GM19239 (cell line): ENCODE results near the gene ERCC6.

Experiments
- DNase-seq: peaks from one replicate; pipeline ENCODE4 v3.0.0; 2011; ENCODE audit warnings: low spot score; ENCODE audit not compliant: insufficient read length
- FAIRE-seq: peaks from 2 replicates; lab custom pipeline; 2011; peaks lifted over from hg19 to GRCh38; lab: Jason Lieb, UNC

Gene ERCC6

GRCh38 chr10:49550563-49550962, 11.6 kb upstream of the ERCC6 start:
- DNase-seq (no peak), FAIRE-seq (no peak)

DNA sequence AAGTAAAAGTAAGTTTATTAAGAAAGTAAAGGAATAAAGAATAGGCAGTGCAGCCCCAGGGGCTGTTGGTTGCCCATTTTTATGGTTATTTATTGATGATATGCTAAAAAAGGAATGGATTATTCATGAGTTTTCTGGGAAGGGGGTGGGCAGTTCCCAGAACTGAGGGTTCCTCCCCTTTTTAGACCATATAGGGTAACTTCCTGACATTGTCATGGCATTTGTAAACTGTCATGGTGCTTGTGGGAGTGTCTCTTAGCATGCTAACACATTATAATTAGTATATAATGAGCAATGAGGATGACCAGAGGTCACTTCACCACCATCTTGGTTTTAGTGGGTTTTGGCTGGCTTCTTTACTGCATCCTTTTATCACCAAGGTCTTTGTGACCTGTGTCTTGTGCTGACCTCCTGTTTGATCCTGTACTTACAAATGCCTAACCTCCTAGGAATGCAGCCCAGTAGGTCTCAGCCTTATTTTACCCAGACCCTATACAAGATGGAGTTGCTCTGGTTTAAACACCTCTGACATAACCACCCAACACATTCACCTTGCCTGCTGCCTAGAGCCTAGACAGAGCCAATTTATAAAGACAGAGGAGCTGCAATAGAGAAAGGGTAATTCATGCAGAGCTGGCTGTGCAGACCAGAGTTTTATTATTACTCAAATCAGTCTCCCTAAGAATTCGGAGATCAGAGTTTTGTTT, 10.9 kb upstream of the ERCC6 start:
- DNase-seq = no peak
- no peak for FAIRE-seq

DNA sequence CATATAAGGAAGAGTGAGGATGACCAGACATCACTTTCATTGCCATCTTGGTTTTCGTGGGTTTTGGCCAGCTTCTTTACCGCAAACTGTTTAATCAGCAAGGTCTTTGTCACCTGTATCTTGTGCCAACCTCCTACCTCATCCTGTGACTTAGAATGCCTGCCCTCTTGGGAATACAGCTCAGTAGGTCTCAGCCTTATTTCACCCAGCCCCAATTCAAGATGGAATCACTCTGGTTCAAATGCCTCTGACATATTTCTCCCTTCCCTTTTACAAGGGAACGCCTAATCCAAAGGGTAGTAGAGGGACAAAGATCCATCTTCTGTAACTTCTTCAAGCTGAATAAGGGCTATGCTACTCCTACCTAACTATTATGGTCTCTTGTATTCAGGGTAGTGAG, 4.7 kb upstream of the ERCC6 start:
- no peak for DNase-seq
- FAIRE-seq = no peak

DNA sequence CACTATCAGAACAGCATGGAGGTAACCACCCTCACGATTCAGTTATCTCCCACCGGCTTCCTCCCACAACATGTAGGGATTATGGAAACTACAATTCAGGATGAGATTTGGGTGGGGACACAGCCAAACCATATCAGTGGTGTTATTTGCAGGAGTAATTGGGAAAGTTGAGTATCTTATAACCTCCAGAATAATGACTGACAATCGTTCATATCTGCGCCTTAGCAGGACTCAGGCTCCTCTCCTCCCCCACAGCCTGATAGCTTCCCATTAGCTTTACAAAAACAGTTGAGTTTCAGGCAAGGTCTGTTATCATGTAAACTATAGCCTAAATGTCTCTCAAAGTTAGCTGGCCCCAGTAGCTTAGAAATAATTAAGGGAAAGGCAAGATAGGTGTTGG, 3.4 kb upstream of the ERCC6 start:
- FAIRE-seq (no peak), DNase-seq (no peak)

DNA sequence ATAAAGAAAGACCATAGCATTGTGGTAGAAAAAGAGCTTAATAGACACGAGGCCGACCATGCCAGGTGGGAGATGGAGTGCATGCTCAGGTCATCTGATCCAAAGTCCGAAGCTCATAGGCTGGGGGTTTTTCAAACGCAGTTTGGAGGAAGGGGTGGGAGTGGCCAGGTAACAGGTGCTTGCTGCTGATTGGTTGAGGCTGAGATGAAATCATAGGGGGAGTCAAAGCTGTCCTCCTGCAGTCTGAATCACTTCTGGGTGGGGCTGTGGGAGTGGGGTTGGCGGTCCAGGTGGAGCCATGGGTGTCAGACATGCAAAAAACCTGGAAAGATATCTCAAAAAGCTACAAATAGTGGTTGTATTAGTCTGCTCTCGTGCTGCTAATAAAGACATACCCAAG, 2.8 kb upstream of the ERCC6 start:
- no peak for FAIRE-seq
- DNase-seq = no peak

DNA sequence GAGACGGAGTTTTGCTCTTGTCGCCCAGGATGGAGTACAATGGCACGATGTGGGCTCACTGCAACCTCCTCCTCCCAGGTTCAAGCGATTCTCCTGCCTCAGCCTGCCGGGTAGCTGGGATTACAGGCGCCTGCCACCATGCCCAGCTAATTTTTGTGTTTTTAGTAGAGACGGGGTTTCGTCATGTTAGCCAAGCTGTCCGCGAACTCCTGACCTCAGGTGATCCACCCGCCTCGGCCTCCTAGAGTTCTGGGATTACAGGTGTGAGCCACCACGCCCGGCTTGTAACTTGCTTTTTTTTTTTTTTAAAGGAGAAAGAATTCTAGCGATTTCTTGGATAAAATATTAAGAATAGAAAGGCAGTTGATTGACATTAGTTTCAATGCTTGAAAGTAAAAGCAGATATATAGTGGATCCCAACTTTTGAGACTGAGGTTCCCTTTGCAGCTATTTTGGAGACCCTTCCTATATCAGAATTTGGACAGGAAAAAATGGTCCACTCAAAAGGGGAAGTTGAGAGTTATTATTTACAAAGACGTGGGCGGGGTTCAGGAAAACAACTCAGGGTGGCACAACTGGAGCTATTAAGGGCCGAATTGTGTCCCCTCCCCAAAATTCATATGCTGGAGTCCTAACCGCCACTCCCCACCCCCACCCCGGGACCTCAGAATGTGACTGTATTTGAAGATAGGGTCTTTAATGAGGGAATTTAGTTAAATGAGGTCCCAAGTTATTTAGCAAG, 1.3 kb upstream of the ERCC6 start:
- no peak for FAIRE-seq

DNA sequence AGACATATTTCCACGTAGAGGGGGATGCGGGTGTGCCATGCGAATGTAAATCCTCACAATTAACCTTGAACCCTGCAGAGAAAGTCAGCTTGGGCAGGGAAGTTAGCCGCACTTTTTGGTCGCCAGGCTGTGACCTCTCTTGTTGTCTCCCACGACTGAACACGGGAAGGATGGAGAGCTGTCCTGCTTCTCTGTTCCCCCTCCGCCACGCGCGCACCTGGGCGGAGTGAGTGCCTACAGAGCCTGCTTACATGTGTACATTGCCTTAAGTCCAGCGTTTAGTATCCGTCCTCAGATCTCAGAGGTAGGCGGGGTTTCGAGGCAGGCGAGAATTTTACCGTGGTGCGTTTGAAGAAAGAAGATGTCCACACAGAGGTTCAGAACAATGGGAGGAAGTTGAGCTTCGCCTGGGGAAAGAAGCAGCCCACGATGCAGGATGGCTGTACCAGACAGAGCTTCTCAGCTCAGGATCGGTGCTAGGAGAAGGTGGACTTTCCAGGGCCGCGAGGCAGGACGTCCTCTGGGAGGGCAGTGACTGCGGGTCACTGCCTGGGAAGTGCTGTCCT, 482 bp upstream of the ERCC6 start:
- peak; percentile 23 for FAIRE-seq

More for the DNA sequence above, 1.3 kb upstream of the ERCC6 start:
- no peak for DNase-seq

GRCh38 chr10:49534670-49535381, 4.1 kb downstream of the ERCC6 start:
- DNase-seq (peak; percentile 38), FAIRE-seq (peak; percentile 80)

More for the DNA sequence above, 482 bp upstream of the ERCC6 start:
- DNase-seq = peak; percentile 4

- no peak for DNase-seq
- no peak for FAIRE-seq
Observed at GRCh38 chr10:49532461-49532860, 6.5 kb downstream of the ERCC6 start.

- no peak for DNase-seq
- FAIRE-seq = no peak
Observed at GRCh38 chr10:49528977-49529506, 9.9 kb downstream of the ERCC6 start.

GRCh38 chr10:49527850-49528249, 11.1 kb downstream of the ERCC6 start:
- FAIRE-seq (no peak), DNase-seq (no peak)

DNA sequence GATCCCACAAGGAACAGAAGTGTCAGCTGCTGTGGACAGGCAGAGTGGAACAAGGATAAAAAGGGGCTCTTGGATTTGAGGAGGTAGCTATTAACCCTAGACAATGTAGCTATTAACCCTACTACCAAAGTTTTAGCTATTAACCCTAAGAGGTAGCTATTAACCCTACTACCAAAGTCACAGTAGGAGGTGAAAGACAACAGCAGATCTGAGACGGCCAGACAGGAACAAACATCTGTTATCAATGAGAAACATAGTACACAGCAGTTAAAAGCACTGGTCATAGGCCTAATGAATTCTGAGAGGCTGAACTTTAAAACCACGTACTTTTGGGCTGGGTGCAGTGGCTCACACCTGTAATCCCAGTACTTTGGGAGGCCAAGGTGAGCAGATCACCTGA, 11.9 kb downstream of the ERCC6 start:
- FAIRE-seq = no peak

DNA sequence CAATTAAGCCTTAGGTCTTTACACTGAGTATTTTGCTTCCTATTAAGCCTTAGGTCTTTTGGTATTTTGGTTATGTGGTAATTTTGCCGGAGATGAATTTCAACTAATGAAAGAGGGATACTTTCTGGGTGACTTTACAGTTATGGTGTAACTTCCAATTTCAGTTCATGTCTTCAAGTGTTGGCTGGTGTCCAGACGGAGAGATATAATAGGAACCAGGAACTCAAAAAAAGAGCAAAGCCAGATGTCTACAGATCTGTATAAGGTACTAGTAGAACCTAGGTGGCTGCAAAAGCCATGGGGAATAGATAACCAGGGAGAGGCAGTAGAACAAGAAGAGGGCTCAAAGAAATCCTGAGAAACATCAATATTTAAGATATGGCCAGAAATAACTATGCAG, 12.3 kb downstream of the ERCC6 start:
- no peak for DNase-seq
- FAIRE-seq = no peak

More for the DNA sequence above, 11.9 kb downstream of the ERCC6 start:
- no peak for DNase-seq

DNA sequence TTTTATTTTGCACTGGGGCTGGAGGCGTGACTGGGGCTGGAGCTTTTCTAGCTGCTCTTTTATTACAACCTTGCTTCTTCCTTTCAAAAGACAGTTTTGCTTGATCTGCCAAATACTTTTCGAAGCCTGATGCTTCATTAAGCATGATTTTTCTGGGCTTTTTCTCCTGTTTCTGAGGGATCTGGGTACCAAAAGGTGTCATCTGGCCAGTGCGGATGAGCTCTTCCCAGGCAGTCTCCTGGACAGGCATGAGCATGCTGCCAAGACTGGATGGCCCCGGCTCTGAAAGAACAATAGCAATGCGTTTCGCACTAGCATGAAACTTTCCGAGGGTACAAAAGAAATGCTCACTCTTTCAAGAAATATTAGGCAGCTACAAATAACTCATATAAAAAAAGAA, 14.4 kb downstream of the ERCC6 start:
- no peak for FAIRE-seq
- no peak for DNase-seq

- no peak for DNase-seq
- no peak for FAIRE-seq
Observed at GRCh38 chr10:49523301-49523700, 15.6 kb downstream of the ERCC6 start.

DNA sequence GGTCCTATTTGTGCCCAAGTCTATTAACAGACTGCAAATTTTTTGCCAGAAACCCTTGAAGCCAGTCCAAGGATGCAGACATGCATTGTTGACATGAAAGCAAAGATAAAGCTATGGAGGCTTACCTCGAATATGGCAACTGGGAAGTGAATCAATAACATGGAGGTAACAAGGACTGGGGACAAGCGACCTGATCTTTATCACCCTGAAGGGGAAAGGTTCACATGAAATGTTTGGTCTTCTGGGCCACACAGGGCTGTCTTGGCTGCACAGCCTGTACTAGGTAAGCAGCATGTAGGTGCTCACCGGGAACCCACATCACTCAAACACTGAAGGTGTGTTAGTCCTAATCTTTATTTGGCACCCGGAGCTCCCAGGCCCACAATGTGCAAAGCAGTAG, 17.9 kb downstream of the ERCC6 start:
- FAIRE-seq (no peak), DNase-seq (no peak)

DNA sequence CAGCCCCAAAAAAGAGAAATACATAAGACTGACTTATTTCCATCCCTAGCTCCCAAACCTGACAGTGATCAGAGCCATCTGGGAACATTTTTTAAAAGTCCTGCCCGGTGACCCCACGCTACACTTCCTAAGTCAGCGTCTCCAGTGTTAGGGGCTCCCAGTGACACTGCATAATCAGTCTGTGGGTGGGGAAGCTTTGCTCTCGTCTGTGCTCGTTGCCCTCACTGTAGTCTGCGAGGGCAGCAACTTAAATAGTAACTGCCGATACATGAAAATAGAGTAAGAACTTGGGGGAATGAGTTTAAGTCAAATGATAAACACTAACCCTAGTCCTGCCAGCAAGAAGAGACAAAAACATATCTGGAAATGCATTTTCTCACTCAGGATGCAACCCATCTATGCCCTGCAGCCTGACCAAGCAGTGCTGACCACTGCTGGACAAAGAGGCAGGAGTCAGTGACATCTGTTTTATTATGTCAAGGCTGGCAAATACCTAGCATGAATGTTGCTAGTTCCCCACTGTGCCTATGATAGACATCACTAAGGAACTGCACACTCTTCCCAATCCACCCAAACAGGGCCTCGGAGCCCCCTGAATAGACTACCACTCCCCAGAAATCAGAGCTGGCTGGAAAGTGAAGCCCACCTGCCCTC, 18.7 kb downstream of the ERCC6 start:
- FAIRE-seq (no peak), DNase-seq (no peak)

GRCh38 chr10:49519717-49520116, 19.2 kb downstream of the ERCC6 start:
- no peak for FAIRE-seq
- no peak for DNase-seq

- peak; percentile 26 for FAIRE-seq
- DNase-seq = peak; percentile 15
Observed at GRCh38 chr10:49518982-49519578, 19.8 kb downstream of the ERCC6 start.

- FAIRE-seq = no peak
- no peak for DNase-seq
Observed at GRCh38 chr10:49518566-49518965, 20.4 kb downstream of the ERCC6 start.
